ENCODE data around the gene USP11.

Gene USP11

GRCh38 chrX:47216393-47216925, 16.4 kb upstream of the USP11 start:
- Mint-ChIP-seq H3K36me3 (peaks cover 40% of the 10 kb centered on the region), H3K27me3 (no peaks in the 10 kb centered on the region), H3K9me3 (no peaks in the 10 kb centered on the region), H3K27ac (peak overlapping the region; percentile 99), H3K4me1 (peaks cover 43% of the 10 kb centered on the region), H3K4me3 (peak overlapping the region; percentile 98)
- no peak for ATAC-seq

GRCh38 chrX:47217121-47217851, 15.5 kb upstream of the USP11 start:
- no peak for ATAC-seq
- H3K4me1 Mint-ChIP-seq, result peaks cover 50% of the 10 kb centered on the region
- peak overlapping the region; percentile 99 for H3K27ac Mint-ChIP-seq
- H3K4me3 Mint-ChIP-seq, result peak overlapping the region; percentile 98
- H3K27me3 Mint-ChIP-seq, result no peaks in the 10 kb centered on the region
- H3K9me3 Mint-ChIP-seq, result no peaks in the 10 kb centered on the region
- peaks cover 36% of the 10 kb centered on the region for H3K36me3 Mint-ChIP-seq

- H3K36me3 Mint-ChIP-seq, result peaks cover 37% of the 10 kb centered on the region
- H3K27me3 Mint-ChIP-seq, result no peaks in the 10 kb centered on the region
- H3K27ac Mint-ChIP-seq, result peak overlapping the region; percentile 99
- H3K4me1 Mint-ChIP-seq, result peaks cover 50% of the 10 kb centered on the region
- peak overlapping the region; percentile 98 for H3K4me3 Mint-ChIP-seq
- ATAC-seq, result peak; percentile 94
- no peaks in the 10 kb centered on the region for H3K9me3 Mint-ChIP-seq
Measured at GRCh38 chrX:47217852-47218279, 14.9 kb upstream of the USP11 start.

- H3K36me3 Mint-ChIP-seq, result peaks cover 38% of the 10 kb centered on the region
Measured at GRCh38 chrX:47218280-47218919, 14.4 kb upstream of the USP11 start, which contains the start of gene CDK16. TSS of gene CDK16 (plus strand) at chrX:47218681. CDS start at chrX:47223558, 4,877 bp downstream.

GRCh38 chrX:47218920-47219815, 13.6 kb upstream of the USP11 start:
- H3K4me1 Mint-ChIP-seq, result peaks cover 50% of the 10 kb centered on the region
- peak overlapping the region; percentile 99 for H3K27ac Mint-ChIP-seq
- peak overlapping the region; percentile 98 for H3K4me3 Mint-ChIP-seq
- ATAC-seq, result peak; percentile 2
- no peaks in the 10 kb centered on the region for H3K27me3 Mint-ChIP-seq
- H3K36me3 Mint-ChIP-seq, result peaks cover 38% of the 10 kb centered on the region
- no peaks in the 10 kb centered on the region for H3K9me3 Mint-ChIP-seq

More at GRCh38 chrX:47218280-47218919, 14.4 kb upstream of the USP11 start, which contains the start of gene CDK16:
- Mint-ChIP-seq H3K27ac (peak within 1 kb of the TSS; percentile 99), H3K9me3 (no peaks in the 10 kb centered on the region), H3K4me3 (peak within 1 kb of the TSS; percentile 98), H3K27me3 (no peaks in the 10 kb centered on the region), H3K4me1 (peaks cover 50% of the 10 kb centered on the region)
- ATAC-seq, result peak; percentile 75

GRCh38 chrX:47221756-47222155, 11.1 kb upstream of the USP11 start:
- ATAC-seq, result no peak
- H3K4me3 Mint-ChIP-seq, result no peak overlapping the region
- H3K36me3 Mint-ChIP-seq, result peaks cover 31% of the 10 kb centered on the region
- no peaks in the 10 kb centered on the region for H3K9me3 Mint-ChIP-seq
- H3K27ac Mint-ChIP-seq, result no peak overlapping the region
- H3K4me1 Mint-ChIP-seq, result peaks cover 41% of the 10 kb centered on the region
- H3K27me3 Mint-ChIP-seq, result no peaks in the 10 kb centered on the region

GRCh38 chrX:47222751-47223350, 10.0 kb upstream of the USP11 start:
- H3K36me3 Mint-ChIP-seq, result peaks cover 32% of the 10 kb centered on the region

GRCh38 chrX:47223476-47224250, 9.1 kb upstream of the USP11 start:
- no peaks in the 10 kb centered on the region for H3K9me3 Mint-ChIP-seq
- no peak overlapping the region for H3K4me3 Mint-ChIP-seq
- H3K4me1 Mint-ChIP-seq, result peaks cover 32% of the 10 kb centered on the region
- peaks cover 39% of the 10 kb centered on the region for H3K36me3 Mint-ChIP-seq
- H3K27me3 Mint-ChIP-seq, result no peaks in the 10 kb centered on the region
- no peak overlapping the region for H3K27ac Mint-ChIP-seq
- ATAC-seq, result no peak

More at GRCh38 chrX:47222751-47223350, 10.0 kb upstream of the USP11 start:
- no peaks in the 10 kb centered on the region for H3K27me3 Mint-ChIP-seq
- H3K4me1 Mint-ChIP-seq, result peaks cover 32% of the 10 kb centered on the region
- H3K4me3 Mint-ChIP-seq, result no peak overlapping the region
- H3K9me3 Mint-ChIP-seq, result no peaks in the 10 kb centered on the region
- ATAC-seq, result no peak
- H3K27ac Mint-ChIP-seq, result no peak overlapping the region

GRCh38 chrX:47224266-47224895, 8.4 kb upstream of the USP11 start:
- H3K27ac Mint-ChIP-seq, result no peak overlapping the region
- H3K4me3 Mint-ChIP-seq, result no peak overlapping the region
- peaks cover 26% of the 10 kb centered on the region for H3K4me1 Mint-ChIP-seq
- H3K9me3 Mint-ChIP-seq, result no peaks in the 10 kb centered on the region
- no peak for ATAC-seq
- H3K27me3 Mint-ChIP-seq, result no peaks in the 10 kb centered on the region
- peaks cover 46% of the 10 kb centered on the region for H3K36me3 Mint-ChIP-seq

GRCh38 chrX:47224896-47225290, 7.9 kb upstream of the USP11 start:
- no peak overlapping the region for H3K4me3 Mint-ChIP-seq
- peaks cover 51% of the 10 kb centered on the region for H3K36me3 Mint-ChIP-seq
- H3K9me3 Mint-ChIP-seq, result no peaks in the 10 kb centered on the region
- H3K27me3 Mint-ChIP-seq, result no peaks in the 10 kb centered on the region
- H3K27ac Mint-ChIP-seq, result no peak overlapping the region
- ATAC-seq, result no peak
- H3K4me1 Mint-ChIP-seq, result peaks cover 21% of the 10 kb centered on the region

GRCh38 chrX:47226071-47226470, 6.7 kb upstream of the USP11 start:
- H3K27me3 Mint-ChIP-seq, result no peaks in the 10 kb centered on the region
- H3K4me1 Mint-ChIP-seq, result peaks cover 10% of the 10 kb centered on the region
- H3K4me3 Mint-ChIP-seq, result no peak overlapping the region
- no peak overlapping the region for H3K27ac Mint-ChIP-seq
- no peaks in the 10 kb centered on the region for H3K9me3 Mint-ChIP-seq
- H3K36me3 Mint-ChIP-seq, result peaks cover 55% of the 10 kb centered on the region
- ATAC-seq, result no peak

GRCh38 chrX:47226531-47227333, 6.1 kb upstream of the USP11 start:
- Mint-ChIP-seq H3K4me1 (peaks cover 5% of the 10 kb centered on the region), H3K36me3 (peaks cover 55% of the 10 kb centered on the region), H3K27me3 (no peaks in the 10 kb centered on the region), H3K27ac (no peak overlapping the region), H3K9me3 (no peaks in the 10 kb centered on the region), H3K4me3 (no peak overlapping the region)
- no peak for ATAC-seq

- no peaks in the 10 kb centered on the region for H3K27me3 Mint-ChIP-seq
- H3K36me3 Mint-ChIP-seq, result peaks cover 52% of the 10 kb centered on the region
- H3K4me1 Mint-ChIP-seq, result peaks cover under 1% of the 10 kb centered on the region
- H3K4me3 Mint-ChIP-seq, result no peak overlapping the region
- no peak overlapping the region for H3K27ac Mint-ChIP-seq
- no peaks in the 10 kb centered on the region for H3K9me3 Mint-ChIP-seq
- no peak for ATAC-seq
Measured at GRCh38 chrX:47227334-47227583, 5.5 kb upstream of the USP11 start.
